GM18867 (cell line): ENCODE measurements around the gene SCP2.

Experiments
- ATAC-seq: cut with Tn5 transposase; IDR thresholded peaks from one replicate; pipeline ENCODE4 v1.9.1; 2021; ENCODE audit warnings: mild to moderate bottlenecking, moderate library complexity; ENCODE audit not compliant: unreplicated experiment

SCP2 gene

DNA sequence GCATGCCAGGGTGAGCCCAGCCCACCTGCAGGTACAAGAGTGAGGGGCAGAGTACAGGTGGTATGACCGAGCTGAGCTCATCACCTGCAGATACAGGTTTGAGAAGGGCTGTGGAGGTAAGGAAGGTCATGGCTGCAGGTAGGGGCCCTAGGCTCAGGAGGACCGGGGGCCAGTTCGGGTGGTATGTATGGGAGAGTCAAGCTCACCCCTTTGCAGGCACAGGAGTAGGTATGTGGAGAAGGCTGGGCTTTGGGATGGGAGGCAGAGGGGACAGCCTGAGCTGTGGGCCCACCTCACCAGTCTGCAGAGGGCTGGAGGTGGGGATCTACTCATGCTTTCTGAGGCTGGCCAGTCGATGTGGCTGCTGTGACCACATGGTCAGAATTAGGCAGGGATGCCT, 152.2 kb downstream of the SCP2 start:
- no peak for ATAC-seq

DNA sequence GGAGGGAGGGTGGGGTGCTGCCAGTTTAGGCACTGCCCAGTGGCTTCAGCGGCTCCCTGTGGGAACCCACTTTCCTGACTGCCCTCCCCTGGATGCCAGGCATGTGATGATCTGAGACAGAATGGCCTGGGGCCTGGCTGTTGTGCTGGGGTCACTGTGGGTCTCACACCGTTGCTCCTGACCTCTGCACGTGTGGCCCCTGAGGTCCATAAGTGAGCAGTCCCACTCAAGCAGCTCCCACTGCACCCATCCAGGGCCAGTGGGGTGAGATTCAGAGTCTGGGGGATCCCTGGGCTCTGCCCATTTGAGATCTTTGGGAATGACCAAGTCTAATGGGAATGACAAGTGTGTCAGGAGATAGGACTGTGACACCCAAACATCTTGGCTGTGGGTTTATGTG, 153.0 kb downstream of the SCP2 start:
- ATAC-seq, result no peak

DNA sequence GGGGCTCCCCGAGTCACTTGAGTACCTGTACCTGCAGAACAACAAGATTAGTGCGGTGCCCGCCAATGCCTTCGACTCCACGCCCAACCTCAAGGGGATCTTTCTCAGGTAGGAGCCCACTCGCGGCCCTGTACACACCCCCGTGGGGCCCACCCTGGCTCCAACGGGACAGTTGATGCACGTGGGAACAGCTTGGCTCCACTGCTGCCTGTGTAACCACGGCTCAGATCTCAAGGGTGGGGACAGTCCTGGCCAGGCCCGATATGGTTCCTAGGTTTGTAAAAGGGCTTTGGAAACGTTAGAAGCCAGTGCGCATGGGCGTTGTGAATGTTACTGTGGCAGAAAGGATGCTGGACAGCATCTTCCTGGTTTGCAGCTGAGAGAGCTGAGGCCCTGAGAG, 153.7 kb downstream of the SCP2 start:
- ATAC-seq, result no peak

DNA sequence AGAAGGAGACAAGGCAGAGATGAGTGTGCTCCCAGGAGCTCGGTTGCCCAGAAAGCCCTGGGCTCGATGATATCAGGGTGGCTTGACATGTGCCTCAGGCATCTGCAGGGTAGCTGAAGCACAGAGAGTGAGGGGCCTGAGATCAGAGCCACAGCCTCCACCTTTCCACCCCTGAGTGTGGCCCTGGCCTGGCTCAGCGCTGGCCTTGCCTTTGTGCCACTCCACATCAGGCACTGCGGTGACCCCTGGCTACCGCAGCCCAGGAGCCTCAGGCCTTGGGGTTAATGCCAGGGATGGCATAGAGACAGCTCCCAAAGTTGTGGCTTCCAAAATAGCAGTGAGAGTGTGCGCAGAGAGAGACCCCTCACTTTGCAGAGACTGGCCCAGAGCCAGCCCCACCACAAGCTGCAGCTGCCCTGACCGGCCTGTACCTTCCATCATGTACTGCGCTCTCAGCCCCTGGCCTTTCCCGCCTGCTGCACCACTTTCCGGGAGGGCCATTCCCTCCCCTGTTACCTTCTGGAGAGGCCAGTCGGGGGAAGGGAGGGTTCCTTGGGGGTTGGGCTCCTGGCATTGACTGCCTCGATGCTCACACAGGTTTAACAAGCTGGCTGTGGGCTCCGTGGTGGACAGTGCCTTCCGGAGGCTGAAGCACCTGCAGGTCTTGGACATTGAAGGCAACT, 154.4 kb downstream of the SCP2 start:
- ATAC-seq, result no peak

DNA sequence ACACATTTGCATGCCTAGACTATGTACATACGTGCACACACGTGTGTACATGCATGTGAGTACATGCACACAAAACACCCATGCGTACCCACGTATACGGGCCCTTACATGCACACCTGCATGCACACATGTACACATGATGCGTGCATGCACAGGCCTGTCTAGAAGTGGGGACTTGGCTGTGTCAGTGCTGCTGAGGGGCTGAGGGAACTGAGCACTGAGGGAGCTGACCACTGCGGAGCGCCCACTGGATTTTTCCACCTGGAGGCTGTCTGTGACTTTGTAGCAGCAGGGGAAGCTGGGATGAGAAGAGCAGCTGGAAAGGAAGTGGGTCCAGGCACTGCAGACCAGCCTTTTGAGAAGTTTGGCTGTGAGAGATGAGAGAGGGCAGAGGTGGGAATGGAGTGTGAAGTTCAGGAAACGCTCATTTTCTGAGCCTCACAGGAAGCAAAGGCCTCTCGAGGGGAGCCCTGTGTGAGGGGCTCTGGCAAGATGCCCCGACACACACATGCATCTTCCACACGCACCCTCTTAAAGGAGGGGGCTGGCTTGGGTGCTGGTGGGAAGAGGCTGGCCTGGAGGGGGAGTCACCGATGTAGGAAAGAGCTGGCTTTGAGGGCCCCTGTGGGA, 155.9 kb downstream of the SCP2 start:
- no peak for ATAC-seq

DNA sequence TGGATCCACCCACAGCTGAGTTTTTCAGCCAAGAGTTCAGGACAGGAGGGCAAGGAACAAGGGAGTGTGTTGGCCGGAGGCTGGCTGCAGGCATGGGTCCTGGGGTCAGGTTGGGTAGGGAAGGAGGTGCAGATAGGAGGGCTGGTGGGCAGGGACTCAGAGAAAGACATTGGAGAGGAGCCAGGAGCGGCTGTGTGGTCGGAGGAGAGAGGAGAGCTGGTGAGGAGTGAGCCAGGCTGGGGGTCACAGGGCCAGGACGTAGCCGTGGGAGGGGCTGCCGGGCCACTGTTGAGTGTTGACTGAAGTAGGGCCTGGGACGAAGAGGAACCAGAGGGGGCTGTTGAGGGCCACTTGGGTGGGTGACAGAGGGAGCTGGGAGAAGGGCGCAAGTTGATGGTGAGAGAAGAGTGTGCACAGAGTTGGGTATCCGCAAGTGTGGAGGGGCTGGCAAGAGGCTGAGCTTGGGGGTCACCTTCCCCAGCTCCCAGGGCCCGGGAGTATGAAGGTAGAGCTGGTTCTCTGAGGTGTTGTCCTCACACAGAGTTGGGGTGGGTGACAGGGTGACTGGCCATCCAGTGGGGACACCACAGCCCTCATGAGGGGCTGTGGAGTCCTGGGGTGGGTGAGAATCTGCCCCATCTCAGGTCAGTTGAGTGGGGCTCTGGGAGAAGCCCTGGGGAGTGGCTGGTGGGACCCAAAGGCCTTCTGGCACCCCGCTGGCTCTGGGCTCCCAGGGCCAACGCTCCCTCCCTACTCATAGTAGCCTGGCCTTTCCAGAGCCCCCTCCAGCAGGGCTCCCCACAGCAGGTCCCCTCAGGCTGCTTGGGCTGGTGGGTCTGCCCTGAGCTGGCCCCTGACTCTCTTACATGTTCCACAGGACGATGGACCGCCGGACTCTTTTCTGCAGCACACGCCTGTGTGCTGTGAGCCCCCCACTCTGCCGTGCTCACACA, 156.8 kb downstream of the SCP2 start:
- no peak for ATAC-seq

DNA sequence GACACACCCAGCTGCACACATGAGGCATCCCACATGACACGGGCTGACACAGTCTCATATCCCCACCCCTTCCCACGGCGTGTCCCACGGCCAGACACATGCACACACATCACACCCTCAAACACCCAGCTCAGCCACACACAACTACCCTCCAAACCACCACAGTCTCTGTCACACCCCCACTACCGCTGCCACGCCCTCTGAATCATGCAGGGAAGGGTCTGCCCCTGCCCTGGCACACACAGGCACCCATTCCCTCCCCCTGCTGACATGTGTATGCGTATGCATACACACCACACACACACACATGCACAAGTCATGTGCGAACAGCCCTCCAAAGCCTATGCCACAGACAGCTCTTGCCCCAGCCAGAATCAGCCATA, 157.5 kb downstream of the SCP2 start:
- ATAC-seq, result no peak

DNA sequence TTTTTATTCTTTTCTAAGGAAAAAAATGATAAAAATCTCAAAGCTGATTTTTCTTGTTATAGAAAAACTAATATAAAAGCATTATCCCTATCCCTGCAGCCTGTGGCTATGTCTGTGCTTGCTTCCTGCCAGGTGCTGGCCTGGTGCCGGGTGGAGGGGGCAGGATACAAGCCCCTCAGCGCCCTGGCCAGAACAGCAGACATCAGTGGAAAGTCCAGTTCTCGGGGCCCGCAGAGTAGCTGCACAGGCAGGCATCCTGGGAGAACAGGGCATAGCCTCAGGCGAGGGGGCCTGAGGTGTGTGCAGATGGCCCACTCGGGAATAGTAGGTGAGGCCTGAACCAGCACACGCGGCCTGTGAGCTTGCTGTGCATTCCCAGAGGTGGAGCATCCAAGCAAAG, 158.3 kb downstream of the SCP2 start:
- no peak for ATAC-seq

DNA sequence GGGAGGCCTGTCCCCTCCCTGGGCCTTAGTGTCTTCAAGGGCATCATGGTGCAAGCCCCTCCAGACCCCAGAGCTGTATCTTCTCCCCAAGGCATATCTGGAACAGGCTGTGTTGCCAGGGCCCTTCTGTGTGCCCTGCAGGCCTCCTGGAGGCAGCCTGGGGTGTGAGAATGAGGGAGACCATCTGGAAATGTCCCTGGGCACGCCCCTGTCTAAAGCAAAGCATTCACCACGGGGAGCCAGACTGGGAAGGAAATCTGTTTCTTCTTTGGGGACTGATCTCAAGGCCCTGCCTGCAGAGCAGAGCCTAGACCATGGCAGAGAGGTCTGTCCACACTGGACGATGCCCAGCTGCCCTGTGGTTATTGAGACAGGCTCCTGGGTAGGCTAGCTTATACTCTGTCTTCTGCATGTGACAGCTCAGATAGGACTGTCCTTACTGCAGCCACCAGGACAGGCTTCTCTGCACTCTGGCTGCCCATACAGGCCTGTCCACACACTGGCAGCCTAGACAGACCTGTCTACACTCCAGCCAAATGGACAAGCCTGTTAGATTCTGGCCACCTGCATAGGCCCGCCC, 159.5 kb downstream of the SCP2 start:
- ATAC-seq, result no peak

DNA sequence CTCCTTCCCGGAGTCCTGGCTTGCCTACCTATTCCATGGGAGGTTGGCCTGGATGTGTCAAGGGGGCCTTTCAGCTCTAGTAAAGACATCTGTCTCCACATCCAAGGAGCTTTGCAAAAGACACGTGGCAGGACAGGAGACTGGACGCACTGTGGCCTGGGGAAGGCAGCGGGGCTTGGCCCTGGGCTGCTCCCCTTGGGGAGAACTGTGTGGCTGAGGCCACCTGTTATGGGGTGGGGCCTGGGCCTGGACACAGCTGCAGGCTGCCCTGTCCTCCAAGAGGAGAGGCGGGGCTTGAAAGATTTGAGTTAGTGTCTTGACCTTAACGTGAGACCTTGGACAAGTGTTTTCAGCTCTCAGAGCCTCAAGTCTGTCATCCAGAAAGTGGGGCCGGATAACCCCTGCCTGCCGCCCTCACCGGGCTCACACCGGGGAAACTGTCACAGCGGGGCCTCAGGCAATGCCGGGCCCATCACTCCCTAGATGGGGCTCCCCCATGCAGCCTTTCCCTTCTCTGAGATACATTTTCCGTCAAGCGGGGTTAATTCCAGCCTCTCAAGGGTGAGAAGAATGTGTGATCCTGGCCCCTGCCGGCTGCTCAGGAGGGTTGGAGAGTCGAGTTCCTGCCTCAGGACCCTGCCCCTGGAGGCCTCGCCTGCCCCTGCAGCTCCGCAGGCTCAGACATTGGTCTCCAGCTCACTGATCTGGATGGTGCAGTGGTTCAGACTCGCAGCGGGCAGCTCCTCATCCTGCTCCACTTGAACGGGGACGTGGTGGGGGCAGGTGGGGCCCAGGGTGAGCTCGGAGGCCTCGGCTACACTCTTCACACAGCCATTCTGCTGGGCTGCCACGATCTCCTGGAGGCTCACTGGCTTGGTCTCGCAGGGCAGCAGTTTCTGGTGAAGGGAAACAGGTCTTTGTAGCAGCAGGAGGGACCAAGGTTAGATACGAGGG, 160.5 kb downstream of the SCP2 start:
- no peak for ATAC-seq

DNA sequence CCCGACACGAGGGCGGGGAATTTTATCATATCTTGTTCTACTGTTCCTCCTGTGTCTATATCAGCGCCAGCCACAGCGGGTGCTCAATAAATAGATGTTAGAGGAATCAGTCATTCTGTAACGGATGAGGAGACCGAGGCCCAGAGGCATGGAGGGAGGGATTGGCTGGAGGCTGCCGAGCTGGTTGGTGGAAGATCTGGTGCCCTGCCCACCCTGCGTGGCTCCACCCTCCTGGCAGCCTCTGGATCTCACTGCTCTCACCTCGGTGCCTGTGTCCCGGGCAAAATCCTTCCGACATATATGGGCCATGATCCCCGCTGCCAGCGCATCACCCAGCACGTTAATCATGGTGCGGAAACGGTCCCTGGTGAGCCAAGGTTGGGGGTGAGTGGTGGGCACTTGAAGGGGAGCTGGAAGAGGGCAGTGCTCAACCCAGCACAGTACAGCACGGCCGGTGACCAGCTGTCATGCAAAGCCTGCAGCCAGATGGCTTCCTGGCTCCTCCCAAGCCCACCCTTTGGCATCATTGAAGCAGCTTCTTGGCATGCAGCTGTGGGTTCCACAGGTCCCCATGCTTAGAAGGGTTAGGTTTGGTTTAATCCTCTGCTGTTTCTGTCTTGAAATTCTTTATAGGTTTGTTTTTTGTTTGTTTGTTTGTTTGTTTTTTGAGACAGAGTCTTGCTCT, 161.7 kb downstream of the SCP2 start:
- ATAC-seq, result no peak

DNA sequence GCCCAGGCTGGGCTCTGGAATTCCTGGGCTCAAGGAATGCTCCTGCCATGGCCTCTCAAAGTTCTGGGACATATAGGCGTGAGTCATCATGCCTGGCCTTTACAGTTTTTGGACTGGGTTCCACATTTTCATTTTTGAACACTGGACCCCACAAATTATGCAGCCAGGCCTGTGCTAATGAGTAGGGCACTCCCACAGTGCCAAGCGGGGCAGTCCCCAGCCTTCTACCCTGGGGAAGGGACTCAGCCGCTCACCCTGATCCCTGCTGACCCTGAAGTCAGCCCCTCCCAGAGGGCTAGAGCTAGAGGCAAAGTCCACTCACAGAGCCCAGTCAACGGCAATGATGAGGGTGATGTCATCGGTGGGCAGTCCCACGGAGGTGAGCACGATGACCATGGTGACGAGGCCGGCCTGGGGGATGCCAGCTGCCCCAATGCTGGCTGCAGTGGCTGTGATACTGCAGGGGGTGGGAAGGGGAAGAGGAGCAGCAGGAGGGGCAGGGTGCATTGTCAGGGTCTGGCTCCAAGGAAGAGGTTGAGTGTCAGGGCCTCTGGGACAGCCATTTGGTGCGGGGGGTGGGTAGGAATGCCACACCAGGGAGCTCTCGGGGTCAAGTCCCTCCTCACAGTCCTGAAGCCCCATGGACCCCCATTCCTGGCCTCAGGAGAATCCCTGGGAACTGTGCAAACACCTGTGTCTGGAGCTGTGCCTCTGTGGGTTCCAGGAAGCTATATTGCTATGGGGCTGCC, 162.6 kb downstream of the SCP2 start:
- no peak for ATAC-seq

DNA sequence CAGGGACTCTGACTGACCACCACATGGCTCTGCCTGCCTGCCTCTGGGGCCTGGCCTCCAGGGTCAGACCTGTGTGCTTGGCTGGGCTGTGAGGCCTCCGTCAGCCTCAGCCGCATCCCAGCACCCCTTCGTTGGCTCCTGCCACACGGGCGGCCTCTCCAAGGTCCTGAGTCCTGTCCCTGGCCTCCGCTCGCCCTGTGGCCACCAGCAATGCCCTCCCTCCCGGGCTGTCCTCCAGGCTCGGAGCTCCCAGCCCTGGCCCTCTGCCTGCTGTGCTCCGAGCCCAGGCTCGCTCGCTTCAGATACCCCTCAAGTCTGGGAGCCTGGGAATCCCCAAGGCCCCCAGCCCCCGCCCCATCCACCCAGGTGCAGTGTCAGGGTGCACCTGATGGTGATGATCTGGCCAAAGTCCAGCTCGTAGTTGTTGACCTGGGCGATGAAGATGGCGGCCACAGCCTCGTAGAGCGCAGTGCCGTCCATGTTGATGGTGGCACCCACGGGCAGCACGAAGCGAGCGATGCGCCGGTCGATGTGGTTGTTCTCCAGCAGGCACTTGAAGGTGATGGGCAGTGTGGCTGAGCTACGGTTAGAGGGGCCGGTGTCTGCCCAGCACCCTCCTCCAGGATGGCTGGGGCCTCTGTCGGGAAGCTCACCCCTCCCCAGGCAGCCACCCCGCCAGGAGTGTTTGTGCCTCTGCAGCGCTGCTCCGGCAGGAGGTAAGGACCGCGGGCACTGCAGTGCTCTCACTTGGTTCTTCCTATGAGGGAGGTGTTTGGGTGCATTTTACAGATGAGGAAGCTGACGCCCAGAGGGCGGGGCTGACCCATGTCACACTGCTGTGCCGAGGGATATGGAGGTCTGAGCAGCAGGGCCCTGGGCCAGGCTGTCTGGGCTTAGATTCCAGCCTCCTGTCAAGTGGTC, 163.4 kb downstream of the SCP2 start:
- no peak for ATAC-seq

DNA sequence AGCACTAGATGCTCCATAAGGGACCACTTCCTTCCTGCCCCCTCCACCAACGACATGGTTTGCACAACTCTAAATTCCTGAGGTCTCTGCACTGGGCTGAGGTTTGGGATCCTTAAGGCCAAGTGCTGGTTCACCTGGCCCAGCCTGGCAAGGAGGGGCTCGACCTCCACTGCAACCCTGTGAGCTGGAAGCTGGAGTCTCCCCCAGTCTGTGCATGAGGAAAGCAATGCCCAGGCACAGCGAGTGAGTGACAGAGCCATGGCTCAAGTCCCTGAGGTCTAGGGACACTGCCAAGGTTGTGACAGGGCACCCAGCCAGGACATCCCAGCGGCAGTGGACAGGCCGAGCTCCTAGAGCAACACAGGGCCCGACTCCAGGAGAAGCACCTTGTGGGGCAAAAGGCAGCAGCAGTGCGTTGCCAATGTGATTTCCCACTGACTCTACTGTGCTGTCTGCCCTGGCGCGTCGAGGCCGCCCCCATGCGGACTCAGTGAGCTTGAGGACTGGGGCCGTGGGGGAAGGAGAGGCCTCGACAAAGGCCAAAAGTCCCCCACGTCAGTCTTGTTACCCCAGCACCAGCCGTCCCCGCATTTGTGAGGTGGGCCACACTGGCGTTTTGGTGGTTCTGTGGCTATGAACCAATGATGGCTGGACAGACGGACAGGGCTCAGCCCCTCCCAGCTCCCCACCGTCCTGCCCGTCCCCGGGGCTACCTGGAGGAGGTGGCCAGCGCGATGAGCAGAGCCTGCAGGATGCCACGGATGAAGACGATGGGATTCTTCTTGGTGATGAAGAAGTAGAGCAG, 165.0 kb downstream of the SCP2 start:
- no peak for ATAC-seq

DNA sequence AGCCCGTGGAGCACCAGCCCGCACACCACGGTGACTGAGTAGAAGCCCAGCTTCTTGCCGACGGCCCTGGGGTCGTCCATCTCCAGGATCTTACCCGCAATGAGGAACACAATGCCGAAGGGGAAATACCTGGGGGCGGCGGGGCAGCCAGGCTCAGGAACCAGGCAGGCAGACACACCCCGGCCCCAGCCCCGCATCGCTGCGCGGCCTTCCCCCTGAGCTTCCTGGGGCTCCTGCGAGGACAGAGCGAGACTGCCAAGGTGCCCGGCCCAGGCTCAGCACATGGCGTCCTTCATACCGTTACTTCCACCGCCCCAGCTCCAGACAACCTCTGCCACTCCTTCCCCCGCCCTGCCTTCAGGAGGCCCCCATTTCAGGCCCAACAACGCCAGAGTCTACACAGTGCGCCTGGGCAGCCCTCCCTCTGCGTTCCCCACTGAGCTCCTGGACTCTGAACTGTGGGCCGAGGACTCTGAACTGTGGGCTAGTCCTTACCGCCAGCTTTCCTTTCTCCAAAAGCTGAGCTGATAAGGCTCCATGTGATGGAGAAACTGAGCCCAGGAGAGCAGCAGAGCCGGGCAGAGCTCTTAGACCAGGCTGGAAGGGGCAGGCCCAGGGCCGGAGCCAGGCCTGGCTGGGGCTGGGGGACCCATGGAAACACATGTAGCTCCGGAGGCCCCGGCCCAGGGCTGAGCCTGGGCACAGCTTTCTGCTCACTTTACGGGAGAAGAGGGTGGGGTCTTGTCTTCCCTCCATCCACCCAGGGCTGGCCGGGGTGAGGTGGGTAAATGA, 165.8 kb downstream of the SCP2 start:
- no peak for ATAC-seq

DNA sequence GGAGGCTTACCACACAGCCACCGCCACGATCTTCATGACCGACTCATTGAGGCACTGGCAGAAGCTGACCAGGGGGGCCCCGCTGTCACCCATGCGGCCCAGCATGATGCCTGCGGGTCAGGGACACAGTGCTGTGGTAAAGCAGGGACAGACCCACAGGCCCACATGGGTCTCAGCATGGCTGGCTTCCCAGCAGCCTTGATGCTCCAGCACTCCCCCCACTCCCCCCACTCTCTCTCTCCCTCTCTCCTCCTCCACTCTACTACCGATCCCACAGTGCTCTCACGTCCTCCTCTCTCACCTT, 166.3 kb downstream of the SCP2 start:
- no peak for ATAC-seq
